Adrenal gland (tissue), 5 donors: Measurements from ENCODE around the gene CACHD1.

ENCODE experiments used
- CTCF ChIP-seq, 6 experiments: fragments of 450-650 bp in 4 of 6; fragments of 200-600 bp in 2 of 6; sonication (generic) in 1 of 6; IDR thresholded peaks; 1 replicate in 5 of 6; 2 replicates in 1 of 6; pipeline versions ENCODE4 v1.5.1 to v1.8.0; 2016 to 2021; ENCODE audit warnings: antibody characterized with exemption in 6 of 6, mild to moderate bottlenecking in 2 of 6, moderate library complexity in 1 of 6
- POLR2A ChIP-seq, 2 donors: fragments of 450-650 bp; IDR thresholded peaks; one replicate each; pipeline ENCODE4 v1.6.1; 2017; ENCODE audit warnings: antibody characterized with exemption in 2 of 2, mild to moderate bottlenecking in 2 of 2, moderate library complexity in 1 of 2
- donor health status: DM: no; HTN: no; CAD: no.

DNA sequence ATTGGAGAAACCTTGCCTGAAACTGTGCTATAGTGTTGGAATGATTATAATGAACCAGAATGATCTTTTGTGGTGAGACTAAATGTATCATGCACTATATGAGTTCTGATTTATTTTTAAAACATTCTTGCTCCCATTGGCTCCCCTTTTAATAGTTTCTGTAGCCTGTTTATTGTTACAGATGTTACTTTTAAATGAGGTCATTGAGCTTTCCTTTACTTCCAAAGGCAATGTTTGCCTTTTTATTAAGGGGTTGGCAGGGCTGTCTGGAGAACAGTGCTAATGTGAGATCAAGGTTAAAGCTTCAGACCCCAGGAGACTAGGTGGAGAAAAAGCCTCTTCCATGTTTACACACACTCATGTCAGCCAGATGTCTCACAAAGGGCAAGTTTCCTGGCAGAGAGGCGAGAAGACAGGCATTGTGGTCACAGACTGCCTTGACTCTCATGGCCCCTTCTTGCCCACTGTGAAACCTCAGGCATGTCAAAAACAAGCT is 154.3 kb downstream of the CACHD1 start:
- TF ChIP-seq POLR2A (IDR thresholded peaks at IDR 0.05): no peak
- TF ChIP-seq CTCF (IDR thresholded peaks at IDR 0.05): no peak
